Measurements from ENCODE around the gene ATF3.

DNA sequence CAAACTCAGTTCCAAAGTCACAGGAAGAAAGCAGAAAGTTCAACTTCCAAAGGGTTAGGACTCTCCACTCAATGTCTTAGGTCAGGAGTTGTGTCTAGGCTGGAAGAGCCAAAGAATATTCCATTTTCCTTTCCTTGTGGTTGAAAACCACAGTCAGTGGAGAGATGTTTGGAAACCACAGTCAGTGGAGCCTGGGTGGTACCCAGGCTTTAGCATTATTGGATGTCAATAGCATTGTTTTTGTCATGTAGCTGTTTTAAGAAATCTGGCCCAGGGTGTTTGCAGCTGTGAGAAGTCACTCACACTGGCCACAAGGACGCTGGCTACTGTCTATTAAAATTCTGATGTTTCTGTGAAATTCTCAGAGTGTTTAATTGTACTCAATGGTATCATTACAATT is 11.7 kb downstream of the ATF3 start:
- TF ChIP-seq, protein P1, sequence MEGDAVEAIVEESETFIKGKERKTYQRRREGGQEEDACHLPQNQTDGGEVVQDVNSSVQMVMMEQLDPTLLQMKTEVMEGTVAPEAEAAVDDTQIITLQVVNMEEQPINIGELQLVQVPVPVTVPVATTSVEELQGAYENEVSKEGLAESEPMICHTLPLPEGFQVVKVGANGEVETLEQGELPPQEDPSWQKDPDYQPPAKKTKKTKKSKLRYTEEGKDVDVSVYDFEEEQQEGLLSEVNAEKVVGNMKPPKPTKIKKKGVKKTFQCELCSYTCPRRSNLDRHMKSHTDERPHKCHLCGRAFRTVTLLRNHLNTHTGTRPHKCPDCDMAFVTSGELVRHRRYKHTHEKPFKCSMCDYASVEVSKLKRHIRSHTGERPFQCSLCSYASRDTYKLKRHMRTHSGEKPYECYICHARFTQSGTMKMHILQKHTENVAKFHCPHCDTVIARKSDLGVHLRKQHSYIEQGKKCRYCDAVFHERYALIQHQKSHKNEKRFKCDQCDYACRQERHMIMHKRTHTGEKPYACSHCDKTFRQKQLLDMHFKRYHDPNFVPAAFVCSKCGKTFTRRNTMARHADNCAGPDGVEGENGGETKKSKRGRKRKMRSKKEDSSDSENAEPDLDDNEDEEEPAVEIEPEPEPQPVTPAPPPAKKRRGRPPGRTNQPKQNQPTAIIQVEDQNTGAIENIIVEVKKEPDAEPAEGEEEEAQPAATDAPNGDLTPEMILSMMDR (IDR thresholded peaks at IDR 0.05): no peak
- TF ChIP-seq POLR2A (IDR thresholded peaks at IDR 0.05): no peak

Measured in esophagus squamous epithelium (tissue), 4 donors.